HEK293 (cell line): ENCODE measurements around the gene RPS6KA3.
A peak's percentile ranks its signal among the peaks of the same experiment; 100 is the strongest.

Experiments
- CTCF ChIA-PET: fragments of 350-600 bp; formaldehyde crosslinking; extraction: SDS; loops from one replicate; lab custom pipeline; 2021; ENCODE audit warnings: antibody characterized with exemption; lab: Yijun Ruan, JAX
- POLR2A ChIA-PET: fragments of 300-600 bp; formaldehyde crosslinking; extraction: SDS; loops from one replicate; lab custom pipeline; 2020; ENCODE audit warnings: antibody characterized with exemption, inconsistent platforms; lab: Yijun Ruan, JAX
- H3K27ac ChIP-seq: fragments of 200-500 bp; sonication (Bioruptor generic); 2 replicates; pipeline ENCODE4 v1.5.1; 2014; ENCODE audit warnings: low read depth, low read length, control low read depth, inconsistent platforms; ENCODE audit errors: extremely low read depth
- H3K36me3 ChIP-seq, 2 experiments: fragments of 200-500 bp in 1 of 2; sonication (Bioruptor generic) in 1 of 2; 1 replicate in 1 of 2; 2 replicates in 1 of 2; pipeline ENCODE4 v1.5.1; 2014 to 2017; ENCODE audit warnings: inconsistent platforms in 2 of 2, low read length in 2 of 2; ENCODE audit not compliant: control insufficient read depth in 2 of 2, insufficient read depth in 1 of 2
- H3K4me1 ChIP-seq: fragments of 200-500 bp; sonication (Bioruptor generic); 2 replicates; pipeline ENCODE4 v1.5.1; 2014; ENCODE audit warnings: mild to moderate bottlenecking, low read length, inconsistent platforms; ENCODE audit not compliant: control insufficient read depth, insufficient read depth
- H3K4me3 ChIP-seq: 2 replicates; pipeline ENCODE4 v1.5.1; 2011; ENCODE audit warnings: low read depth, mild to moderate bottlenecking, control low read depth, low read length, moderate library complexity
- H3K9me3 ChIP-seq: fragments of 200-500 bp; sonication (Bioruptor generic); 2 replicates; pipeline ENCODE4 v1.5.1; 2014; ENCODE audit warnings: low read depth, low read length, inconsistent platforms; ENCODE audit not compliant: control insufficient read depth, insufficient read depth
- AEBP2 ChIP-seq: fragments of 450-650 bp; formaldehyde crosslinking; IDR thresholded peaks from 2 replicates; pipeline ENCODE4 v1.5.1; 2016; ENCODE audit warnings: missing biosample characterization, missing genetic modification characterization, borderline replicate concordance
- HOXD13 ChIP-seq: sonication (generic); formaldehyde crosslinking; IDR thresholded peaks from 2 replicates; pipeline ENCODE4 v1.8.0; 2022; ENCODE audit warnings: missing genetic modification reagents, borderline replicate concordance
- PRDM2 ChIP-seq: fragments of 450-650 bp; formaldehyde crosslinking; IDR thresholded peaks from 2 replicates; pipeline ENCODE4 v1.5.1; 2016; ENCODE audit warnings: missing biosample characterization, missing genetic modification characterization, borderline replicate concordance
- ZBTB21 ChIP-seq: fragments of 450-650 bp; formaldehyde crosslinking; IDR thresholded peaks from 2 replicates; pipeline ENCODE4 v1.5.1; 2017; ENCODE audit warnings: missing biosample characterization, missing genetic modification characterization
- ZBTB26 ChIP-seq: fragments of 450-650 bp; formaldehyde crosslinking; optimal IDR thresholded peaks from 2 replicates; pipeline ENCODE3; 2016; ENCODE audit warnings: missing biosample characterization, mild to moderate bottlenecking, missing genetic modification characterization
- ZFP69B ChIP-seq: fragments of 450-650 bp; formaldehyde crosslinking; IDR thresholded peaks from 2 replicates; pipeline ENCODE4 v1.5.1; 2016; ENCODE audit warnings: missing biosample characterization, missing genetic modification characterization
- ZNF121 ChIP-seq: fragments of 450-650 bp; formaldehyde crosslinking; IDR thresholded peaks from 2 replicates; pipeline ENCODE4 v1.5.1; 2016; ENCODE audit warnings: missing biosample characterization, missing genetic modification characterization
- ZNF248 ChIP-seq: fragments of 450-650 bp; formaldehyde crosslinking; IDR thresholded peaks from 2 replicates; pipeline ENCODE4 v1.5.1; 2017; ENCODE audit warnings: missing biosample characterization, missing genetic modification characterization
- ZNF292 ChIP-seq: fragments of 450-650 bp; formaldehyde crosslinking; IDR thresholded peaks from 2 replicates; pipeline ENCODE4 v1.5.1; 2016; ENCODE audit warnings: low read depth, missing biosample characterization, missing genetic modification characterization, borderline replicate concordance
- ZNF324 ChIP-seq: fragments of 450-650 bp; formaldehyde crosslinking; IDR thresholded peaks from 2 replicates; pipeline ENCODE4 v1.5.1; 2016; ENCODE audit warnings: missing biosample characterization, missing genetic modification characterization
- ZNF654 ChIP-seq: fragments of 450-650 bp; formaldehyde crosslinking; IDR thresholded peaks from 2 replicates; pipeline ENCODE4 v1.5.1; 2016; ENCODE audit warnings: low read depth, missing biosample characterization, missing genetic modification characterization
- ZNF747 ChIP-seq: fragments of 450-650 bp; formaldehyde crosslinking; IDR thresholded peaks from 2 replicates; pipeline ENCODE4 v1.5.1; 2016; ENCODE audit warnings: missing biosample characterization, missing genetic modification characterization
- ZNF785 ChIP-seq: fragments of 450-650 bp; formaldehyde crosslinking; IDR thresholded peaks from 2 replicates; pipeline ENCODE4 v1.5.1; 2016; ENCODE audit warnings: missing biosample characterization, missing genetic modification characterization
- ZXDB ChIP-seq: fragments of 450-650 bp; formaldehyde crosslinking; IDR thresholded peaks from 2 replicates; pipeline ENCODE4 v1.5.1; 2016; ENCODE audit warnings: missing biosample characterization, missing genetic modification characterization

RPS6KA3 gene

GRCh38 chrX:20233336-20233735 lies 33.4 kb downstream of the RPS6KA3 start:
- CTCF ChIA-PET: no interaction called here
- no peaks in the 10 kb centered on the region for H3K4me1 ChIP-seq
- no peak for TF ChIP-seq AEBP2
- TF ChIP-seq ZNF324 (tag by site-specific recombination): no peak
- TF ChIP-seq ZNF121 (tag by site-specific recombination): peak; percentile 84
- TF ChIP-seq, all 188 proteins: peak for 1
- no peak overlapping the region for H3K27ac ChIP-seq
- peaks cover 14 to 19% of the 10 kb centered on the region in 2 experiments; a peak in 2 of 3 replicates for H3K36me3 ChIP-seq
- POLR2A ChIA-PET: no interaction called here
- H3K4me3 ChIP-seq: no peak overlapping the region
- H3K9me3 ChIP-seq: no peaks in the 10 kb centered on the region; the same call in 1 of the 2 replicates

- Histone ChIP-seq H3K4me3 (no peak overlapping the region), H3K36me3 (peaks cover 16 to 19% of the 10 kb centered on the region in 2 experiments; a peak in 2 of 3 replicates), H3K9me3 (no peaks in the 10 kb centered on the region; the same call in 1 of the 2 replicates), H3K27ac (no peak overlapping the region), H3K4me1 (no peaks in the 10 kb centered on the region)
- POLR2A ChIA-PET: no interaction called here
- TF ChIP-seq ZNF248 (tag by site-specific recombination) (no peak), ZNF747 (tag by site-specific recombination) (no peak), PRDM2 (tag by site-specific recombination) (no peak), ZBTB26 (tag by site-specific recombination) (no peak), ZNF654 (tag by site-specific recombination) (no peak), ZNF785 (tag by site-specific recombination) (no peak), HOXD13 (CRISPR knock-in tag) (no peak), ZNF292 (tag by site-specific recombination) (no peak), ZFP69B (tag by site-specific recombination) (no peak), ZBTB21 (no peak), ZXDB (no peak)
- CTCF ChIA-PET: no interaction called here
Observed at GRCh38 chrX:20231598-20231997, 35.1 kb downstream of the RPS6KA3 start.
